Peyer's patch (tissue), 4 donors: ENCODE data around the gene RPS10.

ENCODE experiments used
- CTCF ChIP-seq, 6 experiments: fragments of 450-650 bp in 4 of 6; fragments of 200-600 bp in 2 of 6; sonication (generic) in 1 of 6; IDR thresholded peaks; one replicate each; pipeline ENCODE4 v1.5.1; 2017 to 2019; ENCODE audit warnings: antibody characterized with exemption in 6 of 6, mild to moderate bottlenecking in 3 of 6, moderate library complexity in 1 of 6
- POLR2A ChIP-seq, 2 donors: fragments of 450-650 bp; IDR thresholded peaks; one replicate each; pipeline ENCODE4 v1.5.1; 2017; ENCODE audit warnings: antibody characterized with exemption in 2 of 2, mild to moderate bottlenecking in 2 of 2, moderate library complexity in 2 of 2

DNA sequence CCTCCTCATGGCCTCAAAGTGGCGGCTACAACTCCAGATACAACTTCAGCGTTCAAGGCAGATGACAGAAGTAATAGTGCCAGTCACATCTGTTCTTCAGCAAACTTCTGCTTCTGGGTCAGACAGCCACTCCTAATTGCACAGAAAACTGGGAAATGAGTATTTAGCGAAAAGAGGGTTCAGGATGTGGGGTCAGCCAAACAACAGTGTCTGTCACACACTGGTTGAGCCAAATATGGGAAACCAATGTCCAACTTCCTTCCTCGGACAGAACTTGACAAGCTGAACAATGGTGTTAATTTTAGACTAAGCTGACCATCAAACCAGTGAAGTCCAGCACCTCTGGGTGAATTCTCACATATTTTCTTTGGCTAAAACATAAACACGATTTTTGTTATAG, 55.5 kb downstream of the RPS10 start:
- TF ChIP-seq CTCF (IDR thresholded peaks at IDR 0.05) (no peak), POLR2A (IDR thresholded peaks at IDR 0.05) (no peak)
